NCI-H69 (cell line): ENCODE data around the gene CXCR6.
"Not testable (repeated sequence)": the region's sequence is repeated elsewhere in the genome, so short reads cannot be mapped to it uniquely, and the experiment has no call there.

Experiments used
- DNase-seq: peaks from one replicate; lab custom pipeline; 2025; lab: John Stamatoyannopoulos, UW

CXCR6 gene

GRCh38 chr3:45988804-45989203, 45.5 kb downstream of the CXCR6 start:
- DNase-seq = no peak

- no peak for DNase-seq
Observed at GRCh38 chr3:45990181-45990580, 46.9 kb downstream of the CXCR6 start.

GRCh38 chr3:45991341-45991740, 48.1 kb downstream of the CXCR6 start:
- no peak for DNase-seq

GRCh38 chr3:45992133-45992729, 49.0 kb downstream of the CXCR6 start:
- no peak for DNase-seq

- DNase-seq = no peak
Observed at GRCh38 chr3:45992821-45993221, 49.6 kb downstream of the CXCR6 start.

- DNase-seq = peak; percentile 23
Observed at GRCh38 chr3:45993421-45994027, 50.3 kb downstream of the CXCR6 start.

GRCh38 chr3:45994419-45995235, 51.4 kb downstream of the CXCR6 start:
- peak; percentile 70 for DNase-seq

- peak; percentile 86 for DNase-seq
Observed at GRCh38 chr3:45995236-45996192, 52.2 kb downstream of the CXCR6 start, which contains the start of gene FYCO1. Gene FYCO1, minus strand, starts transcription at chr3:45995824. Its CDS starts 10,914 bp downstream, at chr3:45984910.

GRCh38 chr3:45997499-45997898, 54.2 kb downstream of the CXCR6 start:
- DNase-seq = not testable (repeated sequence)

GRCh38 chr3:45997942-45998341, 54.7 kb downstream of the CXCR6 start:
- DNase-seq = no peak
